GM12878 (cell line): ENCODE measurements around the gene MRPS21. TPM values are rescaled to one million over a fixed set of nuclear protein-coding genes. Genes with fewer than 3 reads are reported as not detected.

Experiments
- CHD2 ChIP-seq: IDR thresholded peaks from 2 replicates; pipeline ENCODE4 v1.6.1; 2011; ENCODE audit warnings: low read depth, low read length, improper control_type of control experiment, borderline replicate concordance
- EZH2 ChIP-seq: IDR thresholded peaks from 2 replicates; pipeline ENCODE4 v1.6.1; 2012; ENCODE audit warnings: low read depth, mild to moderate bottlenecking, control low read depth, inconsistent platforms, low read length, borderline replicate concordance; ENCODE audit not compliant: control insufficient read depth
- GATAD2B ChIP-seq: fragments of 450-650 bp; conservative IDR thresholded peaks from 2 replicates; pipeline ENCODE4 v1.6.1; 2017; ENCODE audit warnings: low read depth, mild to moderate bottlenecking, moderate library complexity
- LARP7 ChIP-seq: fragments of 450-650 bp; IDR thresholded peaks from 2 replicates; pipeline ENCODE4 v1.6.1; 2017; ENCODE audit warnings: mild to moderate bottlenecking
- NR2C1 ChIP-seq: fragments of 450-650 bp; IDR thresholded peaks from 2 replicates; pipeline ENCODE4 v1.6.1; 2017; ENCODE audit warnings: antibody characterized with exemption, mild to moderate bottlenecking, moderate library complexity
- PBX3 ChIP-seq: IDR thresholded peaks from 2 replicates; pipeline ENCODE4 v1.6.1; 2011; ENCODE audit warnings: mild to moderate bottlenecking, low read depth, low read length, moderate library complexity; ENCODE audit not compliant: insufficient replicate concordance
- POLR2A ChIP-seq: IDR thresholded peaks from 2 replicates; pipeline ENCODE4 v1.6.1; 2011; ENCODE audit warnings: low read depth, mild to moderate bottlenecking, low read length
- SMAD1 ChIP-seq: fragments of 450-650 bp; IDR thresholded peaks from 2 replicates; pipeline ENCODE4 v1.6.1; 2018; ENCODE audit warnings: mild to moderate bottlenecking, low read depth; ENCODE audit not compliant: partially characterized antibody
- SMARCA5 ChIP-seq: fragments of 450-650 bp; IDR thresholded peaks from 2 replicates; pipeline ENCODE4 v1.6.1; 2017; ENCODE audit warnings: mild to moderate bottlenecking
- SP1 ChIP-seq: IDR thresholded peaks from one replicate; pipeline ENCODE4 v1.6.1; 2011; ENCODE audit warnings: low read depth, low read length
- SREBF1 ChIP-seq: IDR thresholded peaks from 2 replicates; pipeline ENCODE4 v1.6.1; 2012; ENCODE audit warnings: mild to moderate bottlenecking, low read length
- TARDBP ChIP-seq: IDR thresholded peaks from 2 replicates; pipeline ENCODE4 v1.6.1; 2016; ENCODE audit warnings: borderline replicate concordance
- ZNF384 ChIP-seq: IDR thresholded peaks from 2 replicates; pipeline ENCODE4 v1.6.1; 2012; ENCODE audit warnings: low read depth, mild to moderate bottlenecking, low read length, improper control_type of control experiment, borderline replicate concordance
- ZNF592 ChIP-seq: fragments of 450-650 bp; IDR thresholded peaks from 2 replicates; pipeline ENCODE4 v1.6.1; 2017; ENCODE audit warnings: mild to moderate bottlenecking, moderate library complexity
- ZNF622 ChIP-seq: fragments of 450-650 bp; IDR thresholded peaks from 2 replicates; pipeline ENCODE4 v1.6.1; 2017; ENCODE audit warnings: mild to moderate bottlenecking, inconsistent platforms
- polyA plus RNA-seq, 11 experiments: library from polyadenylated mRNA; depleted of rRNA in 4 of 11; unstranded in 6 of 11; stranded (reverse) in 5 of 11; fragments of >200 nt; fragmentation: Nextera tagmentation in 4 of 11; fragmentation: Illumina TruSeq in 1 of 11; extraction: Ambion mirVana in 4 of 11; extraction: Trizol in 1 of 11; gene quantifications; 1 replicate in 1 of 11; 2 replicates in 10 of 11; pipeline versions ENCODE4 v1.2.1 to v1.2.3, GENCODE V29; 2011 to 2016; ENCODE audit warnings: inconsistent platforms in 2 of 11, missing spikeins in 2 of 11, low read depth in 1 of 11
- total RNA-seq, 4 experiments: library from RNA; depleted of rRNA in 3 of 4; stranded (reverse); fragments of >200 nt in 3 of 4; fragmentation: Illumina TruSeq in 1 of 4; extraction: Trizol in 1 of 4; gene quantifications; 2 replicates each; pipeline versions ENCODE4 v1.2.1 to v1.2.3, GENCODE V29; 2013 to 2021
- TF ChIP-seq, protein P1 (sequence below): fragments of 450-650 bp; IDR thresholded peaks from 2 replicates; pipeline ENCODE4 v1.6.1; 2017; ENCODE audit warnings: low read depth, mild to moderate bottlenecking, moderate library complexity
- TF ChIP-seq, protein P2 (sequence below): fragments of 450-650 bp; IDR thresholded peaks from 2 replicates; pipeline ENCODE4 v1.6.1; 2016; ENCODE audit warnings: mild to moderate bottlenecking, moderate library complexity, borderline replicate concordance
- TF ChIP-seq, protein P3 (sequence below): IDR thresholded peaks from 2 replicates; pipeline ENCODE4 v1.6.1; 2011; ENCODE audit warnings: low read depth, low read length, improper control_type of control experiment, borderline replicate concordance

Gene MRPS21
- total and polyA plus RNA-seq, 10 of the 15 experiments (the other 5 are each of a cell fraction or from before 2014, with no cell fraction given): 69.4 to 275 (median 103) TPM

DNA sequence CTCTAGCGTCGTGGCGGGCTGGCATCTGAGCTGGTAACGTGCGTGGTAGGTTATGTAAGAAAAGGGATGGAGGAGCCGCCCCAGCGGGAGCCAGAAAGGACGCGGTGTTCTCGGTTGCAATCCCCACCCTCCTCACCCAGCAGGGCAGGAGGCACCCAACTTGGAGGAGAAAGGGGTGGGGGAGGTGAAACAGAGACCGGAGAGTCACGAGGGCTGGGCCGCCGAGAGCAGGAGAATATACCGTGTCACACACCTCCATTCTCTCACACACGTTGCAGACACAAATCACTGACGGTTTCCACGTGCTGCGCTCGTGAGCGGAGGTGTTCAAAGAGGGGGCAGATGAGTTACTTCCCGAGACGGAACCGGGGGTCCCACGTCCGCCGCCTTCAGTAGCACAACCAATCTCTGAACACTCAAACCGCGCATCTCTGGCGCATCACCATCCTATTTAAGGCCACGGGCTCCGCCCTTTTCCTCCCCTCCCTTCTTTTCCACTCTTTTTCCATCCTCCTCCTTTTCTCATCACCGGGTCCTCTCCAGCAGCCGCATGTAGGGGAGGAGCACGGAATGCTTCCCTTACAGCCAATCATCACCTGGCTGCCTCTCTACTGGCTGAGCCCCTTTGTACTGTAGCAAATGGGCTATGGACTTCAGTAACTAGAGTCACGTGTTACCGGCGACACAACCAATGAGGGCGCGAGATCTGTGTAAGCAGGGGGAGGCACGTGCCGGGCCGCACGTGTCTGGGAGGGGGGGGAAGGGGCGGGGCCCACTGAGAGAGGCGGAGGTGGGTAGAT lies 11.7 kb upstream of the MRPS21 start, which contains the start of gene CIART (continued):
- TF ChIP-seq, protein P1, sequence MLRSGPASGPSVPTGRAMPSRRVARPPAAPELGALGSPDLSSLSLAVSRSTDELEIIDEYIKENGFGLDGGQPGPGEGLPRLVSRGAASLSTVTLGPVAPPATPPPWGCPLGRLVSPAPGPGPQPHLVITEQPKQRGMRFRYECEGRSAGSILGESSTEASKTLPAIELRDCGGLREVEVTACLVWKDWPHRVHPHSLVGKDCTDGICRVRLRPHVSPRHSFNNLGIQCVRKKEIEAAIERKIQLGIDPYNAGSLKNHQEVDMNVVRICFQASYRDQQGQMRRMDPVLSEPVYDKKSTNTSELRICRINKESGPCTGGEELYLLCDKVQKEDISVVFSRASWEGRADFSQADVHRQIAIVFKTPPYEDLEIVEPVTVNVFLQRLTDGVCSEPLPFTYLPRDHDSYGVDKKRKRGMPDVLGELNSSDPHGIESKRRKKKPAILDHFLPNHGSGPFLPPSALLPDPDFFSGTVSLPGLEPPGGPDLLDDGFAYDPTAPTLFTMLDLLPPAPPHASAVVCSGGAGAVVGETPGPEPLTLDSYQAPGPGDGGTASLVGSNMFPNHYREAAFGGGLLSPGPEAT: no peak
- TF ChIP-seq, protein P2, sequence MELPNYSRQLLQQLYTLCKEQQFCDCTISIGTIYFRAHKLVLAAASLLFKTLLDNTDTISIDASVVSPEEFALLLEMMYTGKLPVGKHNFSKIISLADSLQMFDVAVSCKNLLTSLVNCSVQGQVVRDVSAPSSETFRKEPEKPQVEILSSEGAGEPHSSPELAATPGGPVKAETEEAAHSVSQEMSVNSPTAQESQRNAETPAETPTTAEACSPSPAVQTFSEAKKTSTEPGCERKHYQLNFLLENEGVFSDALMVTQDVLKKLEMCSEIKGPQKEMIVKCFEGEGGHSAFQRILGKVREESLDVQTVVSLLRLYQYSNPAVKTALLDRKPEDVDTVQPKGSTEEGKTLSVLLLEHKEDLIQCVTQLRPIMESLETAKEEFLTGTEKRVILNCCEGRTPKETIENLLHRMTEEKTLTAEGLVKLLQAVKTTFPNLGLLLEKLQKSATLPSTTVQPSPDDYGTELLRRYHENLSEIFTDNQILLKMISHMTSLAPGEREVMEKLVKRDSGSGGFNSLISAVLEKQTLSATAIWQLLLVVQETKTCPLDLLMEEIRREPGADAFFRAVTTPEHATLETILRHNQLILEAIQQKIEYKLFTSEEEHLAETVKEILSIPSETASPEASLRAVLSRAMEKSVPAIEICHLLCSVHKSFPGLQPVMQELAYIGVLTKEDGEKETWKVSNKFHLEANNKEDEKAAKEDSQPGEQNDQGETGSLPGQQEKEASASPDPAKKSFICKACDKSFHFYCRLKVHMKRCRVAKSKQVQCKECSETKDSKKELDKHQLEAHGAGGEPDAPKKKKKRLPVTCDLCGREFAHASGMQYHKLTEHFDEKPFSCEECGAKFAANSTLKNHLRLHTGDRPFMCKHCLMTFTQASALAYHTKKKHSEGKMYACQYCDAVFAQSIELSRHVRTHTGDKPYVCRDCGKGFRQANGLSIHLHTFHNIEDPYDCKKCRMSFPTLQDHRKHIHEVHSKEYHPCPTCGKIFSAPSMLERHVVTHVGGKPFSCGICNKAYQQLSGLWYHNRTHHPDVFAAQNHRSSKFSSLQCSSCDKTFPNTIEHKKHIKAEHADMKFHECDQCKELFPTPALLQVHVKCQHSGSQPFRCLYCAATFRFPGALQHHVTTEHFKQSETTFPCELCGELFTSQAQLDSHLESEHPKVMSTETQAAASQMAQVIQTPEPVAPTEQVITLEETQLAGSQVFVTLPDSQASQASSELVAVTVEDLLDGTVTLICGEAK: 0 out of 2 replicates have a peak, but pooled peaks have one; percentile 15
- TF ChIP-seq POLR2A: peak; percentile 45; the same call in 1 of the 2 replicates
- TF ChIP-seq ZNF384: no peak
- TF ChIP-seq, protein P3, sequence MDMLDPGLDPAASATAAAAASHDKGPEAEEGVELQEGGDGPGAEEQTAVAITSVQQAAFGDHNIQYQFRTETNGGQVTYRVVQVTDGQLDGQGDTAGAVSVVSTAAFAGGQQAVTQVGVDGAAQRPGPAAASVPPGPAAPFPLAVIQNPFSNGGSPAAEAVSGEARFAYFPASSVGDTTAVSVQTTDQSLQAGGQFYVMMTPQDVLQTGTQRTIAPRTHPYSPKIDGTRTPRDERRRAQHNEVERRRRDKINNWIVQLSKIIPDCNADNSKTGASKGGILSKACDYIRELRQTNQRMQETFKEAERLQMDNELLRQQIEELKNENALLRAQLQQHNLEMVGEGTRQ: peak; percentile 30
- no peak for TF ChIP-seq TARDBP
- no peak for TF ChIP-seq ZNF592
- no peak for TF ChIP-seq EZH2
- TF ChIP-seq LARP7: no peak
- TF ChIP-seq CHD2: no peak
- TF ChIP-seq SMAD1: no peak
- peak; percentile 56 for TF ChIP-seq SP1
- no peak for TF ChIP-seq SMARCA5
- TF ChIP-seq PBX3: no peak
- no peak for TF ChIP-seq NR2C1
- no peak for TF ChIP-seq ZNF622
- no peak for TF ChIP-seq GATAD2B
- no peak for TF ChIP-seq SREBF1
